ENCODE results near the gene API5.

DNA sequence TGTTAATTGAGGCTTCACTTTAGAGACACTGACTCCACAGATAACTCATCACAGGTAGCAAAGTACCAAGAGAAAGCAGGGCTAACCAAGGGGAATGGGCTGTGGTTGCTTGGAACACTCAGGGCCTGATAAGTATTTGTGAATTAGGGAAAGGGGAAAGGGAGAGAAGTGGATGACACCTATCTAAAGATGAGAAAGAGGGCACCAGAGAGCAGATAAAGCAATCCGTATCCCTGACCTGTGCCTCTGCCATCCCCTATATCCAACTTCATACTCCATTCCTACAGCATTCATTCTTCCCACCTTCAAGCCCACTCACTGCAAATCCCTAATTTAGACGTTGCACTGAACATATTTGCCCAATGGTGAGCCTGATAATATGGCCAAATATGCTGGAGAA lies 43.0 kb upstream of the API5 start:
- no peak for TF ChIP-seq EZH2phosphoT487 (IDR thresholded peaks at IDR 0.05; ENCODE audit: borderline replicate concordance)
- TF ChIP-seq, protein P1, sequence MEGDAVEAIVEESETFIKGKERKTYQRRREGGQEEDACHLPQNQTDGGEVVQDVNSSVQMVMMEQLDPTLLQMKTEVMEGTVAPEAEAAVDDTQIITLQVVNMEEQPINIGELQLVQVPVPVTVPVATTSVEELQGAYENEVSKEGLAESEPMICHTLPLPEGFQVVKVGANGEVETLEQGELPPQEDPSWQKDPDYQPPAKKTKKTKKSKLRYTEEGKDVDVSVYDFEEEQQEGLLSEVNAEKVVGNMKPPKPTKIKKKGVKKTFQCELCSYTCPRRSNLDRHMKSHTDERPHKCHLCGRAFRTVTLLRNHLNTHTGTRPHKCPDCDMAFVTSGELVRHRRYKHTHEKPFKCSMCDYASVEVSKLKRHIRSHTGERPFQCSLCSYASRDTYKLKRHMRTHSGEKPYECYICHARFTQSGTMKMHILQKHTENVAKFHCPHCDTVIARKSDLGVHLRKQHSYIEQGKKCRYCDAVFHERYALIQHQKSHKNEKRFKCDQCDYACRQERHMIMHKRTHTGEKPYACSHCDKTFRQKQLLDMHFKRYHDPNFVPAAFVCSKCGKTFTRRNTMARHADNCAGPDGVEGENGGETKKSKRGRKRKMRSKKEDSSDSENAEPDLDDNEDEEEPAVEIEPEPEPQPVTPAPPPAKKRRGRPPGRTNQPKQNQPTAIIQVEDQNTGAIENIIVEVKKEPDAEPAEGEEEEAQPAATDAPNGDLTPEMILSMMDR (conservative IDR thresholded peaks at IDR 0.05; ENCODE audit: low read length) = no peak
